Stomach (tissue), 4 donors: ENCODE data around the gene CAMK2A.

Source experiments
- POLR2A ChIP-seq, 4 donors: fragments of 450-650 bp; IDR thresholded peaks; one replicate each; pipeline ENCODE4 v1.6.1; 2016; ENCODE audit warnings: antibody characterized with exemption in 4 of 4, control low read depth in 2 of 4, mild to moderate bottlenecking in 1 of 4, moderate library complexity in 1 of 4
- POLR2AphosphoS5 ChIP-seq, 3 donors: sonication (generic); formaldehyde crosslinking; IDR thresholded peaks; one replicate each; pipeline ENCODE4 v1.6.1; 2016; ENCODE audit warnings: antibody characterized with exemption in 3 of 3
- TF ChIP-seq, protein P1 (sequence below), 7 experiments: fragments of 450-650 bp in 4 of 7; fragments of 200-600 bp in 3 of 7; sonication (generic) in 3 of 7; IDR thresholded peaks; one replicate each; pipeline ENCODE4 v1.5.1; 2016 to 2019; ENCODE audit warnings: antibody characterized with exemption in 7 of 7, control low read depth in 2 of 7, mild to moderate bottlenecking in 1 of 7

DNA sequence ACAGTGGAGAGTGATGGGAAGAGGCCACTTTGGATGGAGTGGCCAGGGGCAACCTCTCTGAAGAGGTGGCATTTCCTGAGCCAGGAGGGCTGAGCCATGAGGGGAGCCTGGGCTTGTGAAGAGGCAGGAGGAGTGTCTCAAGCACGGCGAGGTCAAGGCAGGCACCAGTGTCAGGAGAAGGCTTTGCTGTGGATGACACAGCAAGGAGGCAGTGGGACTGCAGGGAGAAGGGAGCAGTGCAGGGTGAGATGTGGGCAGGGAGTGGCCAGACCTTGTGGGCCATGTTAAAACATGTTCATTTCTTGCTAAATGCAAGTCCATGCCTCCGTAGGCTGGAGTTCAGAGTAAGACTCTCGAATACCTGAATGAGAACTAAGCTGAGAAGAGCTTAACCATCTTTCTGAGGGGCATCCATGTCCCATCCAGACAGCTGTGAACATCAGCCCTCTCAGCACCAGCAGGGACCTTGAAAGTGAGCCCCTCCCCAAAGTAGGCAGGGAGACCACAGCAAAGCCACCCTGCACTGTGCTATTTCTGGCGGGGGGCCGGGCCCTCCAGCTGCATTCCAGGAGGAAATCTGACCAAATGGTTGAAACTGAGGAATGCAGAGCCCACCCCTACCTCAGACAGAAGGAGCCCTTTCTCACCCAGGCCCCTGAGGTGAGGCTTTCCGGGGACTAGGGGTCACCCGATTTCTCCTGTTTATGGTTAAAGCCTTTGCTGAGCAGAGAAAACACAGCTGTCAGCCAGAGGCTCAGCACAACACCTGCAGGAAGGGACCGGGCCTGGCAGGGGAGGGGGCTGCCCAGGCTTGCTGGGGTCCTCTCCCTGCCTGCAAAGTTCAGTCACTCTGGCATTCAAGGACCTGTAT lies 29.3 kb upstream of the CAMK2A start:
- TF ChIP-seq POLR2A (IDR thresholded peaks at IDR 0.05), result no peak
- TF ChIP-seq, protein P1, sequence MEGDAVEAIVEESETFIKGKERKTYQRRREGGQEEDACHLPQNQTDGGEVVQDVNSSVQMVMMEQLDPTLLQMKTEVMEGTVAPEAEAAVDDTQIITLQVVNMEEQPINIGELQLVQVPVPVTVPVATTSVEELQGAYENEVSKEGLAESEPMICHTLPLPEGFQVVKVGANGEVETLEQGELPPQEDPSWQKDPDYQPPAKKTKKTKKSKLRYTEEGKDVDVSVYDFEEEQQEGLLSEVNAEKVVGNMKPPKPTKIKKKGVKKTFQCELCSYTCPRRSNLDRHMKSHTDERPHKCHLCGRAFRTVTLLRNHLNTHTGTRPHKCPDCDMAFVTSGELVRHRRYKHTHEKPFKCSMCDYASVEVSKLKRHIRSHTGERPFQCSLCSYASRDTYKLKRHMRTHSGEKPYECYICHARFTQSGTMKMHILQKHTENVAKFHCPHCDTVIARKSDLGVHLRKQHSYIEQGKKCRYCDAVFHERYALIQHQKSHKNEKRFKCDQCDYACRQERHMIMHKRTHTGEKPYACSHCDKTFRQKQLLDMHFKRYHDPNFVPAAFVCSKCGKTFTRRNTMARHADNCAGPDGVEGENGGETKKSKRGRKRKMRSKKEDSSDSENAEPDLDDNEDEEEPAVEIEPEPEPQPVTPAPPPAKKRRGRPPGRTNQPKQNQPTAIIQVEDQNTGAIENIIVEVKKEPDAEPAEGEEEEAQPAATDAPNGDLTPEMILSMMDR (IDR thresholded peaks at IDR 0.05), result no peak
- TF ChIP-seq POLR2AphosphoS5 (IDR thresholded peaks at IDR 0.05), result no peak
